ENCODE measurements around the gene TM4SF1. TPM values are rescaled to one million over a fixed set of nuclear protein-coding genes. Genes with fewer than 3 reads are reported as not detected.

TM4SF1 gene
- total and polyA plus RNA-seq, 9 of the 15 experiments (the other 6 are each of a cell fraction or from before 2014, with no cell fraction given): 0.06 to 0.44 (median 0.08) TPM; not detected in 4

DNA sequence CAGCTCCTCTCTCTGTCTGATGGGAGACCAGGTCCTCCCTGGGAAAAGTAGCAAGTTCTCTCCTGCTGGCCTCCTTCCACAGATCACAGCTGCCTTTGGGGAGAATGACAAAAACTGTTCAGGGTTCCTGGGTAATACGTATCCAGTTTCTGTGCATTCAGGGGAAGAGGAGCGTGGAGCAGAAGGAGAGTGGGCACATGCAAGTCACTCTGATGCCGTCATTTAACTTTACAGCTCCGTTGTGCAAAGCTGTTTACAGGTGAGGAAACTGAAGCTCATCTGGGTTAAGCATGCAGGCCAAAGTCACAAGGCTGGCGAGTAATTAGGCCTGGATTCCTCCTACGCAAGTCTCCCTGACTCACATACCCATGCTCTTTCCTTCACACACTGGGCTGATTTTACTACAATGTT lies 7.5 kb upstream of the TM4SF1 start:
- DNase-seq (ENCODE audit: extremely low read depth in 1 of 4, low spot score in 3 of 4) (no peak), FAIRE-seq (no peak), ATAC-seq (no peak)
- TF ChIP-seq HIVEP1 (CRISPR knock-in tag; IDR thresholded peaks at IDR 0.05) (no peak), ATF1 (CRISPR knock-in tag; IDR thresholded peaks at IDR 0.05) (no peak), ATF1 (tag; IDR thresholded peaks at IDR 0.05) (no peak), ZSCAN29 (IDR thresholded peaks at IDR 0.05) (no peak), RHOXF2B (CRISPR knock-in tag; conservative IDR thresholded peaks at IDR 0.05) (no peak), NCOA4 (IDR thresholded peaks at IDR 0.05; ENCODE audit: partially characterized antibody) (no peak), PHF21A (IDR thresholded peaks at IDR 0.05; ENCODE audit: borderline replicate concordance, low read depth) (no peak), PURB (CRISPR knock-in tag; IDR thresholded peaks at IDR 0.05; ENCODE audit: low read depth) (no peak)
- POLR2A ChIA-PET: no interaction called here
- H3K4me1 ChIP-seq (replicated peaks in 1 of 2; ENCODE audit: control insufficient read depth in 2 of 2, insufficient read depth in 2 of 2, low read length in 2 of 2): no peaks in the 10 kb centered on the region
- WGBS (ENCODE audit: insufficient coverage, low coverage, missing lambda C conversion rate): 9% methylated on average over 5 of the region's 6 CpGs
- CTCF ChIA-PET (ENCODE audit: low intra/inter-chr PET ratio): no interaction called here
- H2AFZ ChIP-seq (ENCODE audit: low read depth, low read length): no peak overlapping the region
- H3K4me2 ChIP-seq (ENCODE audit: insufficient read depth, low read length): no peak overlapping the region
- no peaks in the 10 kb centered on the region for H3K27me3 ChIP-seq (ENCODE audit: control insufficient read depth in 2 of 2, insufficient read depth in 2 of 2, low read length in 2 of 2)
- H3K27ac ChIP-seq (ENCODE audit: extremely low read depth, low read depth, low read length): no peak overlapping the region
- no peaks in the 10 kb centered on the region for H3K9me1 ChIP-seq (ENCODE audit: control insufficient read depth, insufficient read depth, low read length)
- H3K9ac ChIP-seq (ENCODE audit: insufficient read depth in 1 of 2, low read depth in 2 of 2, low read length in 2 of 2): no peak overlapping the region
- intact Hi-C loops (cut with micrococcal nuclease): no loop called here
- no TSS peak for BruUV-seq (replicated peaks)
- no peaks in the 10 kb centered on the region for H3K9me3 ChIP-seq (replicated peaks; ENCODE audit: control insufficient read depth, insufficient read depth, low read depth, low read length)
- no peaks in the 10 kb centered on the region for H4K20me1 ChIP-seq (replicated peaks; ENCODE audit: control insufficient read depth, insufficient read depth, low read length)
- H3K79me2 ChIP-seq (ENCODE audit: control insufficient read depth, insufficient read depth, low read length): no peaks in the 10 kb centered on the region
- H3K4me3 ChIP-seq: no peak overlapping the region
- no peaks in the 10 kb centered on the region for H3K36me3 ChIP-seq (ENCODE audit: control insufficient read depth, insufficient read depth, low read length)
- in situ Hi-C loops (cut with MboI): no loop called here

DNA sequence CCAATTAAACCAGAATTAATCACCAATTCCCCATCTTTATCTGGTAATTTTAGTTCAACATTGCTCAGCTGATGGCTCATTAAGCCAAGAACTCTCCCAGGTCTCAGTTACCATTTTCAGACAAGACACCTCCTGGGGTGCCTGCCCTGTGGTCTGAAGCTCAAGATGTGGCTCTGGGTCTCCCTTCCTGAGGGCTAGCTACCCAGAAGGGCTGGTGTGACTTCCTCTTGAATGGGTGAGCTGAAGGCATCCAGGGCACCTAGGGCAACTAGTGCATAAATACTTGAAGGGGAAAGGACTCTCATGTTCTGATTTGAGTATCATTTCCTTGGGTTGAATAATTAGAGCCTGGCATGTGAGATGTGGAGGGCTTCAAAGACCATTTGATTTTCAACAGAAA lies 6.7 kb upstream of the TM4SF1 start:
- Histone ChIP-seq H3K4me1 (replicated peaks in 1 of 2; ENCODE audit: control insufficient read depth in 2 of 2, insufficient read depth in 2 of 2, low read length in 2 of 2) (no peaks in the 10 kb centered on the region), H3K36me3 (ENCODE audit: control insufficient read depth, insufficient read depth, low read length) (no peaks in the 10 kb centered on the region), H3K9me1 (ENCODE audit: control insufficient read depth, insufficient read depth, low read length) (no peaks in the 10 kb centered on the region), H3K9me3 (replicated peaks; ENCODE audit: control insufficient read depth, insufficient read depth, low read depth, low read length) (no peaks in the 10 kb centered on the region), H2AFZ (ENCODE audit: low read depth, low read length) (no peak overlapping the region), H3K4me2 (ENCODE audit: insufficient read depth, low read length) (no peak overlapping the region), H4K20me1 (replicated peaks; ENCODE audit: control insufficient read depth, insufficient read depth, low read length) (no peaks in the 10 kb centered on the region), H3K27me3 (ENCODE audit: control insufficient read depth in 2 of 2, insufficient read depth in 2 of 2, low read length in 2 of 2) (no peaks in the 10 kb centered on the region), H3K27ac (ENCODE audit: extremely low read depth, low read depth, low read length) (no peak overlapping the region), H3K79me2 (ENCODE audit: control insufficient read depth, insufficient read depth, low read length) (no peaks in the 10 kb centered on the region), H3K9ac (ENCODE audit: insufficient read depth in 1 of 2, low read depth in 2 of 2, low read length in 2 of 2) (no peak overlapping the region), H3K4me3 (no peak overlapping the region)
- POLR2A ChIA-PET: no interaction called here
- DNase-seq (ENCODE audit: extremely low read depth in 1 of 4, low spot score in 3 of 4) (no peak), ATAC-seq (no peak), FAIRE-seq (no peak)
- intact Hi-C loops (cut with micrococcal nuclease) (no loop called here), in situ Hi-C loops (cut with MboI) (no loop called here)
- CTCF ChIA-PET (ENCODE audit: low intra/inter-chr PET ratio): no interaction called here
- BruUV-seq (replicated peaks): no TSS peak
- TF ChIP-seq BCOR (IDR thresholded peaks at IDR 0.05) (no peak), CBX3 (IDR thresholded peaks at IDR 0.05; ENCODE audit: borderline replicate concordance in 1 of 2, low read length in 2 of 2) (no peak)
